MCF 10A (cell line): Measurements from ENCODE around the gene APOBEC2. TPM values are rescaled to one million over a fixed set of nuclear protein-coding genes. Genes with fewer than 3 reads are reported as not detected.

Source experiments
- BruUV-seq: library from RNA; stranded (reverse); fragments of 400-500 nt; replicated peaks from 2 replicates; lab custom pipeline; 2021; lab: Mats Ljungman, UMichigan
- CTCF ChIA-PET: fragments of 300-600 bp; sonication (Branson Sonifier 250); formaldehyde crosslinking; extraction: SDS; loops from one replicate; lab custom pipeline; 2021; ENCODE audit warnings: antibody characterized with exemption, inconsistent platforms; lab: Yijun Ruan, JAX
- POLR2A ChIA-PET: fragments of 300-600, 350-650 bp; sonication (Branson Sonifier 250); formaldehyde crosslinking; extraction: SDS; loops from one replicate; lab custom pipeline; 2020; ENCODE audit warnings: antibody characterized with exemption, inconsistent platforms; lab: Yijun Ruan, JAX
- DNase-seq: peaks from one replicate; pipeline ENCODE4 v3.0.0-alpha.2; 2018; ENCODE audit not compliant: unreplicated experiment
- H3K27ac Mint-ChIP-seq: one replicate; pipeline ENCODE4 v1.8.0; 2022; ENCODE audit warnings: mild to moderate bottlenecking, low read depth, mixed read lengths; ENCODE audit not compliant: unreplicated experiment
- H3K27me3 Mint-ChIP-seq: one replicate; pipeline ENCODE4 v1.8.0; 2022; ENCODE audit warnings: mixed read lengths; ENCODE audit not compliant: insufficient read depth, unreplicated experiment
- H3K36me3 Mint-ChIP-seq: one replicate; pipeline ENCODE4 v1.8.0; 2022; ENCODE audit warnings: mild to moderate bottlenecking, moderate library complexity, mixed read lengths; ENCODE audit not compliant: insufficient read depth, unreplicated experiment
- H3K4me1 Mint-ChIP-seq: one replicate; pipeline ENCODE4 v1.8.0; 2022; ENCODE audit warnings: mixed read lengths; ENCODE audit not compliant: insufficient read depth, unreplicated experiment
- H3K4me3 Mint-ChIP-seq: one replicate; pipeline ENCODE4 v1.8.0; 2022; ENCODE audit warnings: mild to moderate bottlenecking, moderate library complexity, mixed read lengths; ENCODE audit not compliant: unreplicated experiment
- H3K9me3 Mint-ChIP-seq: one replicate; pipeline ENCODE4 v1.8.0; 2022; ENCODE audit warnings: mixed read lengths; ENCODE audit not compliant: unreplicated experiment
- CTCF ChIP-seq: fragments of 200-600 bp; IDR thresholded peaks from one replicate; pipeline ENCODE4 v1.8.0; 2022; ENCODE audit warnings: antibody characterized with exemption, mild to moderate bottlenecking; ENCODE audit not compliant: unreplicated experiment
- intact Hi-C: fragments of 100-400 bp; cut with micrococcal nuclease; formaldehyde crosslinking; loops from 2 replicates; pipeline ENCODE4 v1.14.1; 2022
- total RNA-seq: library from RNA; stranded (reverse); gene quantifications from 2 replicates; pipeline ENCODE4 v1.2.3, GENCODE V29; 2022

The APOBEC2 gene
- total RNA-seq, 1 experiment from 2014 or later = not detected

- ChIA-PET CTCF (interaction anchor here (0.6 to 5.3 kb wide), 54 partner anchors 8 to 1680 kb away, joined by 3 to 43 read pairs (median 4); partner anchors contain the start of genes TSPO2 and UNC5CL), POLR2A (interaction anchor here (0.7 to 2.8 kb wide), 3 partner anchors 10 to 117 kb away, joined by 3 to 9 read pairs (median 6); no protein-coding TSS in a partner anchor)
- H3K27me3 Mint-ChIP-seq = no peaks in the 10 kb centered on the region
- H3K4me1 Mint-ChIP-seq = peaks cover 24% of the 10 kb centered on the region
- intact Hi-C loops = loop anchor here (1.0 to 10.0 kb wide), 4 partner anchors 22 to 1654 kb away; no protein-coding TSS in a partner anchor
- no peak for DNase-seq
- no TSS peak for BruUV-seq
- H3K27ac Mint-ChIP-seq = no peak overlapping the region
- H3K9me3 Mint-ChIP-seq = no peaks in the 10 kb centered on the region
- no peak for TF ChIP-seq CTCF
- no peaks in the 10 kb centered on the region for H3K36me3 Mint-ChIP-seq
- H3K4me3 Mint-ChIP-seq = peak overlapping the region; percentile 61
Measured at GRCh38 chr6:41028561-41029412, 24.2 kb upstream of the APOBEC2 start.

- no peaks in the 10 kb centered on the region for H3K9me3 Mint-ChIP-seq
- ChIA-PET POLR2A (interaction anchor here (0.6 kb wide), 1 partner anchor 1568 kb away, joined by 3 read pairs; no protein-coding TSS in a partner anchor), CTCF (interaction anchor here (0.5 to 0.7 kb wide), 3 partner anchors 33 to 1152 kb away, joined by 3 to 4 read pairs (median 3); no protein-coding TSS in a partner anchor)
- no peak for DNase-seq
- H3K27ac Mint-ChIP-seq = no peak overlapping the region
- no peak overlapping the region for H3K4me3 Mint-ChIP-seq
- no peaks in the 10 kb centered on the region for H3K36me3 Mint-ChIP-seq
- H3K4me1 Mint-ChIP-seq = peaks cover 32% of the 10 kb centered on the region
- intact Hi-C loops = no loop called here
- no peak for TF ChIP-seq CTCF
- no TSS peak for BruUV-seq
- no peaks in the 10 kb centered on the region for H3K27me3 Mint-ChIP-seq
Measured at GRCh38 chr6:41032830-41033229, 20.2 kb upstream of the APOBEC2 start.

- intact Hi-C loops = no loop called here
- TF ChIP-seq CTCF = no peak
- peaks cover 27% of the 10 kb centered on the region for H3K4me1 Mint-ChIP-seq
- H3K27me3 Mint-ChIP-seq = no peaks in the 10 kb centered on the region
- H3K9me3 Mint-ChIP-seq = no peaks in the 10 kb centered on the region
- H3K27ac Mint-ChIP-seq = no peak overlapping the region
- H3K4me3 Mint-ChIP-seq = no peak overlapping the region
- no peak for DNase-seq
- no peaks in the 10 kb centered on the region for H3K36me3 Mint-ChIP-seq
- CTCF ChIA-PET = no interaction called here
- no TSS peak for BruUV-seq
- POLR2A ChIA-PET = no interaction called here
Measured at GRCh38 chr6:41033776-41034175, 19.2 kb upstream of the APOBEC2 start.

GRCh38 chr6:41036186-41036585 is 16.8 kb upstream of the APOBEC2 start:
- DNase-seq = peak; percentile 75
- ChIA-PET POLR2A (interaction anchor here (0.8 to 2.4 kb wide), 9 partner anchors 9 to 125 kb away, joined by 3 to 12 read pairs (median 4); partner anchors contain the start of genes NFYA and OARD1), CTCF (interaction anchor here (1.6 to 3.4 kb wide), 6 partner anchors 9 to 142 kb away, joined by 4 to 35 read pairs (median 8); no protein-coding TSS in a partner anchor)
- intact Hi-C loops = no loop called here
- TF ChIP-seq CTCF = no peak
- H3K4me1 Mint-ChIP-seq = peaks cover 43% of the 10 kb centered on the region
- peak overlapping the region; percentile 77 for H3K27ac Mint-ChIP-seq
- H3K4me3 Mint-ChIP-seq = no peak overlapping the region
- no peaks in the 10 kb centered on the region for H3K9me3 Mint-ChIP-seq
- BruUV-seq = no TSS peak
- no peaks in the 10 kb centered on the region for H3K36me3 Mint-ChIP-seq
- H3K27me3 Mint-ChIP-seq = no peaks in the 10 kb centered on the region
